ENCODE measurements around the gene ORAI2.
"Not testable (repeated sequence)": the region's sequence is repeated elsewhere in the genome, so short reads cannot be mapped to it uniquely, and the experiment has no call there.

The ORAI2 gene

GRCh38 chr7:102469972-102470825, 36.8 kb downstream of the ORAI2 start:
- no peak for DNase-seq (ENCODE audit: low spot score)

- DNase-seq (ENCODE audit: low spot score) = no peak
Observed at GRCh38 chr7:102471791-102472125, 38.4 kb downstream of the ORAI2 start.

GRCh38 chr7:102472126-102473041, 39.0 kb downstream of the ORAI2 start:
- no peak for DNase-seq (ENCODE audit: low spot score)

- no peak for DNase-seq (ENCODE audit: low spot score)
Observed at GRCh38 chr7:102473271-102473991, 40.1 kb downstream of the ORAI2 start.

GRCh38 chr7:102474116-102474515, 40.7 kb downstream of the ORAI2 start:
- DNase-seq (ENCODE audit: low spot score) = not testable (repeated sequence)

GRCh38 chr7:102474736-102475435, 41.5 kb downstream of the ORAI2 start:
- DNase-seq (ENCODE audit: low spot score) = not testable (repeated sequence)

GRCh38 chr7:102478314-102479208, 45.2 kb downstream of the ORAI2 start, which contains the start of gene POLR2J:
Gene POLR2J, minus strand, starts transcription at chr7:102478922. Its CDS starts 62 bp downstream, at chr7:102478860.
- DNase-seq (ENCODE audit: low spot score) = not testable (repeated sequence)

- DNase-seq (ENCODE audit: low spot score) = not testable (repeated sequence)
Observed at GRCh38 chr7:102479209-102479584, 45.8 kb downstream of the ORAI2 start.

- not testable (repeated sequence) for DNase-seq (ENCODE audit: low spot score)
Observed at GRCh38 chr7:102479982-102480637, 46.7 kb downstream of the ORAI2 start.

GRCh38 chr7:102481962-102482361, 48.6 kb downstream of the ORAI2 start:
- DNase-seq (ENCODE audit: low spot score) = not testable (repeated sequence)

GRCh38 chr7:102484317-102484716, 50.9 kb downstream of the ORAI2 start:
- not testable (repeated sequence) for DNase-seq (ENCODE audit: low spot score)

GRCh38 chr7:102490529-102491075, 57.2 kb downstream of the ORAI2 start:
- not testable (repeated sequence) for DNase-seq (ENCODE audit: low spot score)

- DNase-seq (ENCODE audit: low spot score) = not testable (repeated sequence)
Observed at GRCh38 chr7:102493220-102493935, 60.0 kb downstream of the ORAI2 start.

GRCh38 chr7:102494026-102494425, 60.7 kb downstream of the ORAI2 start:
- not testable (repeated sequence) for DNase-seq (ENCODE audit: low spot score)

GRCh38 chr7:102494473-102495149, 61.2 kb downstream of the ORAI2 start:
- not testable (repeated sequence) for DNase-seq (ENCODE audit: low spot score)

- DNase-seq (ENCODE audit: low spot score) = not testable (repeated sequence)
Observed at GRCh38 chr7:102496861-102497260, 63.5 kb downstream of the ORAI2 start.

- DNase-seq (ENCODE audit: low spot score) = not testable (repeated sequence)
Observed at GRCh38 chr7:102497308-102497707, 63.9 kb downstream of the ORAI2 start.

GRCh38 chr7:102498321-102498720, 64.9 kb downstream of the ORAI2 start:
- DNase-seq (ENCODE audit: low spot score) = not testable (repeated sequence)

All from HuH-7 (cell line).